ENCODE data around the gene RBBP5.

RBBP5 gene

DNA sequence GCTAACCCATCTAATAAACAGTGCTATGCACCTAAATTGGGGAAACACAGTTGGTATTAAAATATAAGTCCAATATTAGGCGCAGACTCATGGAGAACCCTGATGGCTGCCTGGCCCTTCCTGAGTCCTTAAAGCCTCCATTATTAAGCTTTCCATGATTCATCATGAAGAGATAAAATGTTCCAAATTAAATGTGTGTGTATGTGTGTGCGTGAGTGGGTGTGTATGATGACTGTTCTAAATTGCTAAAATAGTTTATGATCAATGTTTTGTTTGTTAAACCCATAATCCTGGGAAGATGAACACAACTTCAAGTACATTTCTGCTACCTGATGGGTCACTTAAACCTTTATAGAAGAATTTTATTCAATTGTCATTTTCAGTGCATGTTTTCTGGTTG lies 6.3 kb upstream of the RBBP5 start:
- Histone ChIP-seq H3K9me3 (ENCODE audit: control insufficient read depth, low read length) (no peaks in the 10 kb centered on the region), H3K36me3 (ENCODE audit: control insufficient read depth, insufficient read depth, low read length, severe bottlenecking) (no peaks in the 10 kb centered on the region), H3K27me3 (replicated peaks; ENCODE audit: control insufficient read depth, insufficient read depth, low read length) (no peaks in the 10 kb centered on the region), H3K4me3 (ENCODE audit: low read length) (no peak overlapping the region), H3K9ac (ENCODE audit: low read length) (no peak overlapping the region), H3K4me1 (ENCODE audit: control insufficient read depth, insufficient read depth, low read length) (no peaks in the 10 kb centered on the region)
- DNase-seq (ENCODE audit: low read depth) = no peak

DNA sequence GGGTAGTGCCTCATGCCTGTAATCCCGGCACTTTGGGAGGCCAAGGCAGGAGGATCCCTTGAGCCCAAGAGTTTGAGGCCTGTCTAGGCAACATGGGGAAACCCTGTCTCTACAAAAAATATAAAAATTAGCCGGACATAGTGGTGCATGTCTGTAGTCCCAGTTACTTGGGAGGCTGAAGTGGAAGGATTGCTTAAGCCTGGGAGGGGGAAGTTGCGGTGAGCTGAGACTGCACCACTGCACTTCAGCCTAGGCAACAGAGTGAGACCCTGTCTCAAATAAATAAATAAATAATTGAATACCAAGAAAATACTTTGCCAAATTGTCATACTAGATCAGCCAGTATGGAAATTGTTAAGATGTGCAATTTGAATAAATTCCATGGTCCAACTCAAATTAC lies 5.9 kb upstream of the RBBP5 start:
- DNase-seq (ENCODE audit: low read depth) = no peak
- H3K4me3 ChIP-seq (ENCODE audit: low read length) = no peak overlapping the region
- no peak overlapping the region for H3K9ac ChIP-seq (ENCODE audit: low read length)
- H3K9me3 ChIP-seq (ENCODE audit: control insufficient read depth, low read length) = no peaks in the 10 kb centered on the region
- H3K4me1 ChIP-seq (ENCODE audit: control insufficient read depth, insufficient read depth, low read length) = peaks cover 3% of the 10 kb centered on the region
- H3K36me3 ChIP-seq (ENCODE audit: control insufficient read depth, insufficient read depth, low read length, severe bottlenecking) = no peaks in the 10 kb centered on the region
- no peaks in the 10 kb centered on the region for H3K27me3 ChIP-seq (replicated peaks; ENCODE audit: control insufficient read depth, insufficient read depth, low read length)

DNA sequence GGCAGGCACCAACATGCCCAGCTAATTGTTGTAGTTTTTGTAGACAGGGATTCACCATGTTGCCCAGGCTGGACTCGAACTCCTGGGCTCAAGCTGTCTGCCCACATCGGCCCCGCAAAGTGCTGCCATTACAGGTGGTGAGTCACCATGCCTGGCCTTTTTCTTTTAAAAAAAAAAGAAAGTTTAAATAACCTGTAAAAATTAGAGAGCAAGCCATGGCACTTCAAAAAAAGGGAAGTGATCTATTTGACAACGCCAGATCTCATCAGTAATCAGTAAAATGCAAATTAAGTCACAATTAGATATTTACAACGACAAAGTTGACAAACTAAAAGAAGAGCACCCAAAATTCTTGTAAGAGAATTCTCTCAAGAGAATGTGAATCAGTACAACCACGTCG lies 2.9 kb upstream of the RBBP5 start:
- no peak overlapping the region for H3K9ac ChIP-seq (ENCODE audit: low read length)
- DNase-seq (ENCODE audit: low read depth) = no peak
- H3K4me1 ChIP-seq (ENCODE audit: control insufficient read depth, insufficient read depth, low read length) = peaks cover 20% of the 10 kb centered on the region
- H3K27me3 ChIP-seq (replicated peaks; ENCODE audit: control insufficient read depth, insufficient read depth, low read length) = no peaks in the 10 kb centered on the region
- no peaks in the 10 kb centered on the region for H3K9me3 ChIP-seq (ENCODE audit: control insufficient read depth, low read length)
- H3K4me3 ChIP-seq (ENCODE audit: low read length) = no peak overlapping the region
- H3K36me3 ChIP-seq (ENCODE audit: control insufficient read depth, insufficient read depth, low read length, severe bottlenecking) = no peaks in the 10 kb centered on the region

DNA sequence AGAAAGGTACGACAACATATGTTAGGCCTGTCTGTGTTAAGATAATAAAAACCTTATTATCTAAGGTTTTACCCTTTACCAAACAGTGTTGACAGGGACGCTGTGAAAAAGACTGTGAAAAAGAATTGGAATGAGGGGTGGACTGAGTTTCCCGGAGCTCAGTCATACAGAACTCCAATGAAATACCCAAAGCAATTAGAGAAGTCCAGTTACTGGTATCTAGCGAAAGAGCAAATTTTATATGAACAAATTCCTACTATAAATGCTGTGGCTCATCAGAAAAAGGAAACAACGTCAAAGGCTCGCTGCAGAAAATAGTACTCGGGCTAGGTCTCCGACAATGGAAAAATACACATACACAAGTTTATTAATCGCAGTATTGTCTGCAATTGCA lies 708 bp upstream of the RBBP5 start:
- H3K27me3 ChIP-seq (replicated peaks; ENCODE audit: control insufficient read depth, insufficient read depth, low read length) = no peaks in the 10 kb centered on the region

DNA sequence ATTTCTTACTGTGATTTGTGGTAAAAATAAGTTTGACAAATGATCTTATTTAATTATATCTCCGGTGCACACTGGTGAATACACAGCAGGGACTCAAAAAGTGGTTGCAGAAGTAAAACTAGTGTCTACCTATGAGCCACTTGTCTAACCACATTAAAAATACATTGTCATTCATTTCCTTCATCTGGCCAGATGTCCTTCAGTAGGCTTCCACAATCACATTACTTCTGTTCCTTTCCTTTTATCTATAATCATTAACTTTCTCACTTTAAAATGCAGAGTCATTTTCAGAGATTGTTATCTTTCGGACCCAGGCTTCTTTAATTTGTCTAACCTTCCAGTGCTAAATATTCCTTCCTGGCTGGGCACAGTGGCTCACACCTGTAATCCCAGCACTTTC lies 3.0 kb downstream of the RBBP5 start:
- Histone ChIP-seq H3K4me1 (ENCODE audit: control insufficient read depth, insufficient read depth, low read length) (peaks cover 20% of the 10 kb centered on the region), H3K36me3 (ENCODE audit: control insufficient read depth, insufficient read depth, low read length, severe bottlenecking) (peaks cover 18% of the 10 kb centered on the region), H3K4me3 (ENCODE audit: low read length) (no peak overlapping the region), H3K27me3 (replicated peaks; ENCODE audit: control insufficient read depth, insufficient read depth, low read length) (no peaks in the 10 kb centered on the region), H3K9ac (ENCODE audit: low read length) (no peak overlapping the region), H3K9me3 (ENCODE audit: control insufficient read depth, low read length) (no peaks in the 10 kb centered on the region)
- no peak for DNase-seq (ENCODE audit: low read depth)

More for the DNA sequence above, 708 bp upstream of the RBBP5 start:
- peak overlapping the region; percentile 99 for H3K4me3 ChIP-seq (ENCODE audit: low read length)
- DNase-seq (ENCODE audit: low read depth) = no peak
- peaks cover 20% of the 10 kb centered on the region for H3K4me1 ChIP-seq (ENCODE audit: control insufficient read depth, insufficient read depth, low read length)
- no peaks in the 10 kb centered on the region for H3K9me3 ChIP-seq (ENCODE audit: control insufficient read depth, low read length)
- H3K9ac ChIP-seq (ENCODE audit: low read length) = peak overlapping the region; percentile 98
- H3K36me3 ChIP-seq (ENCODE audit: control insufficient read depth, insufficient read depth, low read length, severe bottlenecking) = peaks cover 6% of the 10 kb centered on the region

DNA sequence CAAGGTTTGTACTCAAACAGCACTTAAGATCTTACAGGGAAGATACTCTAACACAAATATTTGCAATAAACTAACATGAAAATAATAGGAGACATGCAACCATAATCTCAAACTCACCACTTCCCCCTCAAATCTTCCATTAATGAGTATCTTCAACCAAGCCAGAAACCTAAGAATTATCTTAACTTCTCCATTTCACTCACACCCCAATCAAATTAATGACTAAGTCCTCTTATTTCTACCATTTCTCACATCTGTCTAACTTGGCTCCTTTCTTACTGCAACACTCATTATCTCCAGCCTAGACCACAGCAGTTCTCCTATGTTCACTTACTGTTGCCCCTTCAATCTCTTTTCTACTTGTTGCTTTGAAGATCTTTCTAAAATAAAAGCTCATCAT lies 10.4 kb downstream of the RBBP5 start:
- Histone ChIP-seq H3K9me3 (ENCODE audit: control insufficient read depth, low read length) (no peaks in the 10 kb centered on the region), H3K27me3 (replicated peaks; ENCODE audit: control insufficient read depth, insufficient read depth, low read length) (no peaks in the 10 kb centered on the region), H3K36me3 (ENCODE audit: control insufficient read depth, insufficient read depth, low read length, severe bottlenecking) (peaks cover 69% of the 10 kb centered on the region), H3K9ac (ENCODE audit: low read length) (no peak overlapping the region), H3K4me3 (ENCODE audit: low read length) (no peak overlapping the region), H3K4me1 (ENCODE audit: control insufficient read depth, insufficient read depth, low read length) (peaks cover 11% of the 10 kb centered on the region)
- no peak for DNase-seq (ENCODE audit: low read depth)

DNA sequence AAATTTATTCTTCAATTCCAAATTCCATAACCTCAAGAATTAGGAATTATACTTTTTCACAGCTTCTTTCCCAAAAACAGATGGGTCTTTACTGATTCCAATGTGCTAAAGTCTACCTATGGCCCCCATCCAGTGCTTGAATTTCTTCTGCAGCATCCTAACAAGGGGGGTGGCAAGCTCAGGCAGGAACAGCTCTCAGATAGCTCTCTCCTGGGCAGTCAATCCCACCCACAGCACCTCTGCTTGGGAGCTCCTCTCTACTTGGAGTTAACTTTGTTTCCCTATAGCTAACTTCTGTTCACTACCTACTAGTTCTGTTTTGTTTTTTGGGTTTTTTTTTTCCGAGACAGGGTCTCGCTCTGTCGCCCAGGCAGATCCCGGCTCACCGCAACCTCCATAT lies 12.1 kb downstream of the RBBP5 start:
- Histone ChIP-seq H3K9ac (ENCODE audit: low read length) (no peak overlapping the region), H3K4me1 (ENCODE audit: control insufficient read depth, insufficient read depth, low read length) (peaks cover 11% of the 10 kb centered on the region), H3K4me3 (ENCODE audit: low read length) (no peak overlapping the region), H3K27me3 (replicated peaks; ENCODE audit: control insufficient read depth, insufficient read depth, low read length) (no peaks in the 10 kb centered on the region), H3K36me3 (ENCODE audit: control insufficient read depth, insufficient read depth, low read length, severe bottlenecking) (peaks cover 83% of the 10 kb centered on the region), H3K9me3 (ENCODE audit: control insufficient read depth, low read length) (no peaks in the 10 kb centered on the region)
- no peak for DNase-seq (ENCODE audit: low read depth)

DNA sequence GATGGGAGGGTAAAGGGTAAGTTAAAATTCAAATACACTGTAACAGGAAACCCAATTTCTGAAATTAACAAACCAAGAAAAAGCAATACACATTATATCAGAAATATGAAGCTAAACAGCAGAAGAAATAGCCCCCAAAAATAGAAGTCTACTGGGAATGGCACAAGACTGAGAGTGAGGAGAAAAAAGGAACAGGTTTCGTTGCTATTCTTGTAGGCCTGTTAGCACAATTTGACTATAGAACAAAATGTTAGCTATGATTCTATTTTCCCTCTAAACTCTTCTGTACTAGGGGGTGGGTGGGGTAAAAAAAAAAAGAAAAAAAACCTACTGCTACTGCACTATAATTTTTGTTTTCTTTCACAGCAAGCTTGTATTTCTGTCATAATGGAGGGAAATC lies 12.5 kb downstream of the RBBP5 start:
- no peak for DNase-seq (ENCODE audit: low read depth)
- H3K27me3 ChIP-seq (replicated peaks; ENCODE audit: control insufficient read depth, insufficient read depth, low read length) = no peaks in the 10 kb centered on the region
- H3K9me3 ChIP-seq (ENCODE audit: control insufficient read depth, low read length) = no peaks in the 10 kb centered on the region
- no peak overlapping the region for H3K4me3 ChIP-seq (ENCODE audit: low read length)
- H3K4me1 ChIP-seq (ENCODE audit: control insufficient read depth, insufficient read depth, low read length) = peaks cover 11% of the 10 kb centered on the region
- no peak overlapping the region for H3K9ac ChIP-seq (ENCODE audit: low read length)
- peaks cover 83% of the 10 kb centered on the region for H3K36me3 ChIP-seq (ENCODE audit: control insufficient read depth, insufficient read depth, low read length, severe bottlenecking)

DNA sequence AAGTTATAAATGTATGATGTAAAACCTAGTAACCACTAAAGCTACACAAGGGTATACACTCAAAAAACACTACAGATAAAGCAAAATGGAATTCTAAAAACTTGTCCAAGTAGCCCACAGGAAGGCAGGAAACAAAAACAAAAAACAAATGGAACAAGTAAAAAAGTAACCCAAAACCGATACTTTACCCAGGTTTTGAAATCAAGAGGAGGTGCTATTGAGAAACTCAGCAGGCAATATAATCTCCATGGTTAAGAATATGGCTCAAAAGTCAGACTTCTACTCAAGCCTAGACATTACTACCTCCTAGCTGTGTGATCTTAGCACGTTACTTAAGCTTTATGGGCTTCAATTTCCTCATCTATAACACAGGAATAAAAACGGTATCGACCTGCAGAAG lies 13.3 kb downstream of the RBBP5 start:
- H3K9ac ChIP-seq (ENCODE audit: low read length) = peak overlapping the region; percentile 13
- H3K4me3 ChIP-seq (ENCODE audit: low read length) = no peak overlapping the region
- DNase-seq (ENCODE audit: low read depth) = peak; percentile 26
- peaks cover 81% of the 10 kb centered on the region for H3K36me3 ChIP-seq (ENCODE audit: control insufficient read depth, insufficient read depth, low read length, severe bottlenecking)
- peaks cover 11% of the 10 kb centered on the region for H3K4me1 ChIP-seq (ENCODE audit: control insufficient read depth, insufficient read depth, low read length)
- no peaks in the 10 kb centered on the region for H3K27me3 ChIP-seq (replicated peaks; ENCODE audit: control insufficient read depth, insufficient read depth, low read length)
- no peaks in the 10 kb centered on the region for H3K9me3 ChIP-seq (ENCODE audit: control insufficient read depth, low read length)

DNA sequence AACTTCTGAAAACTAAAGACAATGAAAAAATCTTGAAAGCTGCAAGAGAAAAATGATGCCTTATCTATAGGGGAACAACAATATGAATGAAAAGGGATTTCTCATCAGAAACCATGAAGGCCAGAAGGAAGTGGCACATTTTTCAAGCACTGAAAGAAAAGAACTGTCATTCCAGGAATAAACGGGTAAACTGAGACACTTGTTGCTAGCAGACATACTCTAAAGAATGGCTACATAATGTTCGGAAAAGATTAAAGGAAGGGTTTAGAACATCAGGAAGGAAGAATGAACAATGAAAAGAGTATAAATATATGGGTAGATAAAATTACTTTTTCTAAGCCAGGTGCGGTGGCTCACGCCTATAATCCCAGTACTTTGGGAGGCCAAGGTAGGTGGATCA lies 14.5 kb downstream of the RBBP5 start:
- no peak overlapping the region for H3K9ac ChIP-seq (ENCODE audit: low read length)
- H3K27me3 ChIP-seq (replicated peaks; ENCODE audit: control insufficient read depth, insufficient read depth, low read length) = no peaks in the 10 kb centered on the region
- peaks cover 15% of the 10 kb centered on the region for H3K4me1 ChIP-seq (ENCODE audit: control insufficient read depth, insufficient read depth, low read length)
- peaks cover 81% of the 10 kb centered on the region for H3K36me3 ChIP-seq (ENCODE audit: control insufficient read depth, insufficient read depth, low read length, severe bottlenecking)
- H3K4me3 ChIP-seq (ENCODE audit: low read length) = no peak overlapping the region
- no peak for DNase-seq (ENCODE audit: low read depth)
- H3K9me3 ChIP-seq (ENCODE audit: control insufficient read depth, low read length) = no peaks in the 10 kb centered on the region

DNA sequence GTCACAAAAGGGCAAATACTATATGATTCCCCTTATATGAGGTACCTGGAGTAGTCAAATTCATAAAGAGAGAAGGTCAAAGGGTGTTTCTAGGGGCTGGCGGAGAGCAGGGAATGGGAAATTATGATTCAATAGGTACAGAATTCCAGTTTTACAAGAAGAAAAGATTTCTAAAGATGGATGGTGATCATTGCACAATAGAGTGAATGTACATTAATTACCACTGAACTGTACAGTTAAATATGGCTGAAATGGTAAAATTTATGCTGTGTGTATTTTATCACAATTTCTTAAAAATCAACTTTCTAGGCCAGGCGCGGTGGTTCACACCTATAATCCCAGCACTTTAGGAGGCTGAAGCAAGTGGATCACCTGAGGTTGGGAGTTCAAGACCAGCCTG lies 19.4 kb downstream of the RBBP5 start:
- H3K27me3 ChIP-seq (replicated peaks; ENCODE audit: control insufficient read depth, insufficient read depth, low read length) = no peaks in the 10 kb centered on the region
- H3K9ac ChIP-seq (ENCODE audit: low read length) = no peak overlapping the region

DNA sequence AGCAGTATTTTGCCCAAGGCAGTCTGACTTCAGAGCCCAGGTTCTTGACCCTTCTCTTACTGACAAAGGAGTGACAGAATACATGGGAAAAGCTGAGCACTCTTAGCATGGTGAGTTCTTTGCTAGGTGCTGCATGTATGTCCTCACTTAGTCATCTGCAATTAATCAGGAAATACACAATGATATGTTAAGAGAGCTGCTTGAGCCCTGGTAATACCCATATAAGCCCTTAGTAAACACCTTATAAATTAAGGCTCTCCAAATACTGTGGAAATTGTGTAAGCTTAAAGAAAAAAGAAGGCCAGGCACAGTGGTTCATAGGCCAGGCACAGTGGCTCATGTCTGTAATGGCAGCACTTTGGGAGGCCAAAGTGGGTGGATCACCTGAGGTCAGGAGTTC lies 23.5 kb downstream of the RBBP5 start:
- H3K4me1 ChIP-seq (ENCODE audit: control insufficient read depth, insufficient read depth, low read length) = peaks cover 2% of the 10 kb centered on the region
- no peak for DNase-seq (ENCODE audit: low read depth)
- no peaks in the 10 kb centered on the region for H3K27me3 ChIP-seq (replicated peaks; ENCODE audit: control insufficient read depth, insufficient read depth, low read length)
- no peaks in the 10 kb centered on the region for H3K9me3 ChIP-seq (ENCODE audit: control insufficient read depth, low read length)
- no peak overlapping the region for H3K9ac ChIP-seq (ENCODE audit: low read length)
- no peak overlapping the region for H3K4me3 ChIP-seq (ENCODE audit: low read length)
- peaks cover 94% of the 10 kb centered on the region for H3K36me3 ChIP-seq (ENCODE audit: control insufficient read depth, insufficient read depth, low read length, severe bottlenecking)

More for the DNA sequence above, 19.4 kb downstream of the RBBP5 start:
- no peak overlapping the region for H3K4me3 ChIP-seq (ENCODE audit: low read length)
- DNase-seq (ENCODE audit: low read depth) = no peak
- peaks cover 5% of the 10 kb centered on the region for H3K4me1 ChIP-seq (ENCODE audit: control insufficient read depth, insufficient read depth, low read length)
- H3K36me3 ChIP-seq (ENCODE audit: control insufficient read depth, insufficient read depth, low read length, severe bottlenecking) = peaks cover 96% of the 10 kb centered on the region
- no peaks in the 10 kb centered on the region for H3K9me3 ChIP-seq (ENCODE audit: control insufficient read depth, low read length)
